NOMO-1 (cell line): ENCODE data around the gene ASB3.
"Not testable (repeated sequence)": the region's sequence is repeated elsewhere in the genome, so short reads cannot be mapped to it uniquely, and the experiment has no call there.

ENCODE experiments used
- DNase-seq, 2 experiments: peaks; one replicate each; lab custom pipeline; 2025; ENCODE audit not compliant: unreplicated experiment in 2 of 2; lab: John Stamatoyannopoulos, UW

ASB3 gene

DNA sequence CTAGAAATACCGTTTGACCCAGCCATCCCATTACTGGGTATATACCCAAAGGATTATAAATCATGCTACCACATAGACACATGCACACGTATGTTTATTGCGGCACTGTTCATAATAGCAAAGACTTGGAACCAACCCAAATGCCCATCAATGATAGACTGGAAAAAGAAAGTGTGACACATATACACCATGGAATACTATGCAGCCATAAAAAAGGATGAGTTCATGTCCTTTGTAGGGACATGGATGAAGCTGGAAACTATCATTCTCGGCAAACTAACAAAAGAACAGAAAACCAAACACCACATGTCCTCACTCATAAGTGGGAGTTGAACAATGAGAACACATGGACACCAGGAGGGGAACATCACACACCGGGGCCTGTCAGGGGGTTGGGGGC, 119.6 kb downstream of the ASB3 start:
- DNase-seq: not testable (repeated sequence)

DNA sequence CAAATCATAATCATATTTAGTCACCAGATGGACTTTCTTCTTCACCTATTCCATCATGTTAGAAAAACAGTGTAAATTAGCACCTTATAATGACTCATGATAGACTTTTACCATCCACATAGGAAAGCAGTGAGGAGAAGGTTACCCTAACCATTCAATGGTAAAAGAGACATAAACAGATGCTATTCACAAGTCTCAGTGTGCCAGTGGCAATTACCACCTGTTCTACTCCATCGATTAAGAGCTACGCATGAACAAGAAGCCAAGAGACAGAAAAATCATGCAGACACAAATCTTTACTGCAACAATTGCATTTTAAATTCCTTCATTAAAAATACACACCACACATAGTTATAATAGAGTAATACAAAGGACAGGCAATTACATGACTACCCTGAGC, 125.9 kb downstream of the ASB3 start:
- DNase-seq: no peak

DNA sequence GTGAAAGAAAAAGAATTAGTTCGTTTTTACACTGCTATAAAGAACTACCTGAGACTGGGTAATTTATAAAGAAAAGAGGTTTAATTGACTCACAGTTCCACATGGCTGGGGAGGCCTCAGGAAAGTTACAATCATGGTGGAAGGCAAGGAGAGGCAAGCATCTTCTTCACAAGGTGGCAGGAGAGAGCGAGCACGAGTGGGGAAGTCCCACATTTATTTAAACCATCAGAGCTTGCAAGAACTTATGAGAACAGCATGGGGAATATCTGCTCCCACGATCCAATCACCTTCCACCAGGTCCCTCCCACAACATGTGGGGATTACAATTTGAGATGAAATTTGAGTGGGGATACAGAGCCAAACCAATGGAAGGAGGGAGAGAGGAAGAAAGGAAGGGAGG, 128.3 kb downstream of the ASB3 start:
- DNase-seq: not testable (repeated sequence)

DNA sequence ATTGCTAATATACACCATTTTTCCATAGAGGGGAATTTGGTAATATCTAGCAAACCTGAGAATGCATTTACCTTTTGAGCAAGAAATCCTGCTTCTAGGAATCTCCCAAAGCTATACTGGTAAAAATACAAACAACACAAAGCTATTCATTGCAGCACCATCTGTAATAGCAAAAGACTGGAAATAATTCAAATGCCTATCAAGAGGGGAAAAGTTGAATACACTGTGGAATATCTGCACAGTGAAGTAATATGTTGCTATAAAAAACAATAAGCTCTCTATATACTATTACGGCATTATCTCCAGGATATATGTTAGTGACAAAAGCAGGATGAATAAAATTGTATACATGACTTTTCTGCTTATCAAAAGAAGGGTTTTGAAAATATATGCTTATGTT, 131.5 kb downstream of the ASB3 start:
- no peak for DNase-seq

DNA sequence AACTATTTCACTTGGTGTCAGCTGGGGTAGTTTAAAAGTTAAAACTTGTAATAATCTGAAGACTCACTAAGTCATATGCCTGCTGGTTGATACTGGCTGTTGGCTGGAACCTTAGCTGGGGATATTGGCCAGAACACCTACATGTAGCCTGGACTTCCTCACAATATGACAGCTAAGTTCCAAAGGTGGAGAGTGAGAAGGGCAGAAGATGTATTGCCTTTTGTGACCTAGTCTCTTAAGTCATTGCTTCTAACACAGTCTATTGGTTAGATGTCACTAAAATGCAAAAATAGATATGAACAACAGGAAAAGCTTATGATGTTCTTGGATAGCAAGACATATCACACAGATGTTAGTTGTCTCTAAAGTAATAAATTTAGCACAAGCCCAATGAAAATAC, 132.4 kb downstream of the ASB3 start:
- no peak for DNase-seq

DNA sequence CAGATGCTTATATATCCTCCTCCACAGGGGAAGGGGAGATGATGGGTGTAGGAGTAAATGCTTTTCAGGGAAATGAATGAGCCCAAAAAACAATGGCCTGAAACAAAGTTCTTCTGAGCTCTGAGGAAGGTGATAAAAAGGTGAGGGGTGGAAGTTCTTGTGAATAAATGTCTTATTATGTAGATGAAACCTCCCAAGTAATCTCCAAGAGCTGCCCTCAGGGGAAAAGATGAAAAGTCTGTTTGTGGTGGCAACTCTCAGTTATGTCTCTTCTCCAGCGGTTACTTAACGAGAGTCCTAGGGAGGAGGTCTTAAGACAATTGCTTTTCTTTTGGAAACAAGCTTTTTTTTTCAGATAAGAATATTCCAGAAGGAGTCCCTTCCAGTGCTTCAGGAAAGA, 134.6 kb downstream of the ASB3 start:
- DNase-seq: no peak

DNA sequence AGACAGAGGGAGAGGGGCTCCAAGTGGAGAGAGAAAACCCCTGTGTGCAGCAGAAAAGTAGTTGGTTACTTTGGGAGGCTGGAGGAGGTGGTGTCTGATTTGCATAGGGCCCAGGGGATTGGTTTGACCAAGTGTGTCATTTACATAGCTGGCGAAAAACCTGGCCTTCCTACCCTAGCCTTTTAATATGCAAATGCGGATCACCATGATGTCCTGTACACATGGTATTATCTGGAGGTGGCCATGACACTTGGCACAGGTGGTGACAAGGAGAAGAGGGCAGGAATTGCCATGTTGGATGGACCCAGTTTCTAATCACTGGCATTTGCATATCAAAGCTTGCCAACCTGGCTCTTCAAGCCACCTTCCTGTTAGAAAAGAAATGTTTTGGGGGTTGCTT, 140.0 kb downstream of the ASB3 start:
- DNase-seq: no peak

DNA sequence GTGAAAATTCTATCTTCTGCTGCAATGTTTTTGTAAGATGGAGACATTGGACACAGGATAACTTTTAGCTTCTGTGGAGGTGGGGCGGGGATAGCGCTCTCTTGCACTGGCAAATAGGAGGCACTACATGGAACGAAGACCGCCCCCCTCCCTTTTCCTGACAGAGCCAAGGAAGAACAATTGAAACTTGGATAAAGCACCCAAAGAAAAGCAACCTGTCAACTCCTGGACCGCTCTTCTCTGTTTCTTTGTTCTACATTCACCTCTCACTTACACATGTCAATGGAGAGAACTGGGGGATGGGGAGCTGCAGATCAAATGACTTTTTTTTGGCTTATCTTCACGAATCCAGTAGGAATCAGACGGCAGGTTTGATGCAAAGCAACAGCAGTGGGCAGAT, 145.5 kb downstream of the ASB3 start:
- DNase-seq: no peak

DNA sequence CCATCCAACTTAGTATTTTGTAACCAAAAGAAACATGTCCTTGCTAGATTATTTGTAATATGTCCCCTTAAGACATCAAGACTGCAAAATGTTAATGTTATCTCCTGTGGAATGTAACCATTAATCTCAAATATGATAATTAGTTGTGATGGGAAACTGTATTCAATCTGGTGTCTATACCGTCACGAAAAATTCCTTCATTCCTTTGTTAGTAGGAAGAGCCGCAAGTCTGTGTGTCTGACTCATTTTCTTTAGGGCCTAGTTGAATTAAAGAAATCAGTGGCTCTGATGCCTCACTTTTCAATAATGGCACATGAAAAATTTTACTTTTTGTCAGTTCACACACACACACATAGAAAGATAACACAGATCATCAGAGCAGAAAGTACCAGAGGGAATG, 146.3 kb downstream of the ASB3 start:
- no peak for DNase-seq

DNA sequence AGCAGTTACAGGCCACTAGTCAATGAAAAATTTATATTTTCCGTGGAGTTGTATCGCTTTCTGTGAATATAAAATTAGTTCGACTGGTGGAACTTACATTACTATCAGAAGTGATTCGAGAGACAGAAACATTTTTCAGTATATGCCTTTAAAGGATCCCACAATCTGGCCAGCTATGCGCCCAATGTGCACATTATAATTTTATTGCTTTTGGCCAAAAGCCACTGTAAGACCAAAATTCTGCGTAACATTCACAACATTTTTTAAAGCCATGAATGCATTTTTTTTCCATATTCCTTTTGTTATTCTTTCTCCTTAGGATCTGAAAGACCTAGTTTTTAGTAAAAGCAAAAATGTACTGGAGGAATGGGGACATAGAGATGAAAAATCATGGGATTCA, 150.2 kb downstream of the ASB3 start:
- no peak for DNase-seq

DNA sequence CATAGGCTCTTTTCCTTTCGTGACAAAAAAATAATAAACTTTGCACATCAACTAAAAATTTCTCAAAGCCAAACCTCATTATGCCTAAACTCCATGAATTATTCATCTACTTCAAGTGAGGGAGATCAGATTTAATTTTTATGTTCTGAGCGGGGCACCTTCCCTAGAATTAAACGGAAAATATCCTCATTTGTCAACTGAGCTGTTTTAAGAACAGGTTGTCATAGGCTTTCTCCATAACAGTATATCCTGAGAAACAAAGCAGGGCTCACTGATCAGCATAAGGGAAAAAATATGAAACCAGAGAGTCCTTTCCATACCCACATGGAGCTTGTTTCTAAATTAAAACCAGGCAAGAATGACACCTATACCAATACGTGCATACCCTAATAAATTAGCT, 150.6 kb downstream of the ASB3 start:
- DNase-seq: no peak

DNA sequence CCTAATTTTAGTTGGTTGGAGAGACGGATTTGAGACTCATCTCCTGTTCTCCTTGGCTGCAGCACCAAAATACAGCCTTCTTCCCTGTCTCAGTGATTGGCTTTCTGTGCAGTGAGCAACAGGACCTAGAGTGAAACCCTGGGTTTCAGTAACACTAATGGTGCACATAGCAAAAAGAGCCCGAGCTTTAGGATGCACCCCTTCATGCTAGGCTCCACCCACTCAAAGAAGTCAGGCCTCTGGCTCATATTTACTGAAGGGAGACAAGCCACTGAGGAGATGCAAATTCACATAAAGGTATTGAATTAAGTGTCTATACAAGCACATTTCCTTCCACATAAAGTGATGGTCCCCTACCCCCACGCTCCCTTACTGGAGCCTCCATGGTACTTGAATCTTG, 151.1 kb downstream of the ASB3 start:
- DNase-seq: no peak

DNA sequence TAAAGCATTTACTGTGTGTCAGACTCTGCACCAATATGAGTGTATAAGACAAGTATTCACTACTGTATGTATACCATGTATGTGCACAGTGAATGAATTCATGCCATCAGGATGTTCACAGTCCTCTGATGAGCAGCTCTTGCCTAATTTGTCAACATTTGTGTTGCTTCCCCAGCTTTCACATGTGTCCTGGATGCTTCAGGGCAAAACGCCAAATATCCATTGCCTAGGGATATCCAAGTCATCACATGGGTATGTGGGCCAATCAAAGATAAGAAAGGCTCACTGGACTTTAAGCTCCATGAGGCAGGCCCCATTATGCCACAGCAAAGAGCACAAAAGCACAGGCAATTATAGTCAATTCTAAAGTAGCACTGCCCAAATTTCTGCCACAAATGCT, 153.3 kb downstream of the ASB3 start:
- DNase-seq: no peak

DNA sequence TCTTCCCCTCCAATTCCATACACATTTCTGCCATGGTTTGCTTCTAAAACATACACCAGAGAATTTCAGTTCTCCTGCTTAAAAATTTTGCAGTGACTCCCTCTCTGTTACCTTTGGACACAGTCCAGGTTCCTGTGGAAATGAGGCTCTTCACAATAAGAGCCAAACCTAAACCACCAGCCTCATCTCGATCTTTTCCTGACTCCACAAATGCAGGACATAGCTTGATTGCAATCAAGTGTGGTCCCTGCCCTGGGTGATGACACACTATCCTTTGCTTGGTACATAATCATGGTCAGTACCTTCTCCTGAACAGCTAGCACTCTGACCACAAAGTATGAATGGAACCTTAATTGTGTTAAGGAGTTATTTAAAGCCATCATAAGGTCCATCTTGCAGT, 154.0 kb downstream of the ASB3 start:
- no peak for DNase-seq

DNA sequence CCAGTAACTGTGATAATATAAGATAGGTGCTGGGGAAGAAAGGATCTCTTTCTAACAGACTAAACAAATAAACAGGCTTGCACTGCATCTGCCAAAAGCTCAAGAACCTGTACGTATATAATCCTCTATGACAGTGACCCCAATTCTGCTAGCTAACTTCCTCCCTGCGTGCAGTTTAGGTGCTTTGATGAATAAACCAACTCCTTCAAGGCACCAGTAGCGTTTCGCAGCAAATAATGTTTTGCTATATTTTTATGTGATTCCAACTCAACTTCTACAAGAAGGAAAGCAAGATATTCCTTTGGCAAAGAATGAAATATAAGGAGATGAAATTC, 154.7 kb downstream of the ASB3 start:
- DNase-seq: no peak

DNA sequence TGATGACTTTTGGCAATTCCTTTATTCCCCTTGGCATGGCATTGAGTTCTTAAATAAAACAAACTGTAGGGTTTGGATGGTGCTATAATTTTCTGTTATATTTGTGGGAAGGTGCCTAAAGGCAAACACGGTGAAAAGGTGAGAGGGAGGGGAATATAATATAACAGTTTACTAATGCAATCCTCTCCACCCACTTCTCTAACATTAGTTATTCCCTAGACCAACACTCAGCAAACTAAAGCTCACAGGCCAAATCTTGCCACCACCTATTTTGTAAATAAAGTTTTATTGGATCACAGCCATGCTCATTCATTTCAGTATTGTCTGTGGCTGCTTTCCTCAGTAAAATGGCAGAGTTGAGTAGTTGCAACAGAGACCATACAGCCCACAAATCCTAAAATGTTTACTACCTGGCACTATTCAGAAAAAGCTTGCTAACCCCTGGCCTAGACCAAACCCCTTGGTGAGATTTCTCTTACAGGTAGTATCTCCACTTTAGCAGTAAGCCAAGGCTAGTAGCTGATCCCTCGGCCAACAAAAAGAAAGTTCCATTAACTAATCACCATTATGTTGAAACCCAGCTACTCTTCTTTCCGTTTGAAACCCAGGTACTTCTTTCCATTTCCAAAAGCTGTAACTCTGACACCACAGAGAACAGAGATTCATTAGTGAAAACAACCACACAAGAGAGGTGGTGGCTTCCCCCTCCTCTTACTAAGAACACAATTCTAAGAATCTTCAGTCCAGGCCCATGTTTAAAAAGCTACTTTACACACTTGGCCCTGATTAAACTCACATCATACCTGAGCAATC, 155.2 kb downstream of the ASB3 start:
- no peak for DNase-seq

DNA sequence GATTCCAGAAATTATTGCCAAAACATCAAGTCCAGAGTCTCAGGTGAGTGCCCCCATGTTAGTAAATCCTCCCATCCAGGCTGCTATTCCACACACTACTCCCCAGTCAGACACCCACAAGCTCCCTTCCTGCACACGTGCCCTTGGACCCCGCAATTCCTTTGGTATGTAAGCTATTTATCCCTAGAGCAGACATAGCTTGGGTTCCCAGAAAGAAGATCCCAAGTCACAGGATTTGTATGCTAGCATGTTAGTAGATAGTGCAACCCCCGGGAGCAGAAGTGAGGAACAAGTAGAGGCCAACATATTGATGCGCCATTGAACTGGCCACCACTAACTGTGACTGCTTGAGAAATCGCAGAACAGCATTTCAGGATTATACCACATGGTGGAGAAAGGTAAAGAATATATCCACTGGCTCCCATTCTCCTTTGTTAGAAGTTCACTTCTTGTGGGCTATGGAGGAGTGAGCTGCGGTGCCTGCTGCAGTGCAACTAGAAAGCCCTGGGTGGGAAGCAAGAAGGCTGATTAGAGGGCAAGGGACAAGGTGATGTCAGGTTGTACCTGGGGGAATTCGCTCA, 156.6 kb downstream of the ASB3 start:
- DNase-seq: no peak

DNA sequence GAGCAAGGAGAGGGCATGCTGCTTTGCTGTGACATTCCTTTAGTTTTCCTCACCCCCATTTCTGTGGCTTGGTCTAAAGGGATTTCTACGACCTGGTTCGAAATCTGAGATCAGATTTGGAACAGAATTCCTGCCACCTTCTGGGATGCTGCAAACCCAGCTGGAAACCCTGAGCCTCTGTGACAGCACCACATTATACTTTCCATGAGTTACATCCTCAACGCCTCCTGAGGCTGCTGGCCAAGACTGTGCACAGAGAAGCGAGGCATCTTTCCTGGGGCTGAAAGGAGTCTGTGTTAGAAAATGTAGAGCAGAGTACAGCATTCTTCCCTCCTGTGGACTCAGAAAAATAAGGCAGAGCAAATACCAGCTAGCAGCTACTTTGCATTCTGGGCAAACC, 157.3 kb downstream of the ASB3 start:
- DNase-seq: no peak

DNA sequence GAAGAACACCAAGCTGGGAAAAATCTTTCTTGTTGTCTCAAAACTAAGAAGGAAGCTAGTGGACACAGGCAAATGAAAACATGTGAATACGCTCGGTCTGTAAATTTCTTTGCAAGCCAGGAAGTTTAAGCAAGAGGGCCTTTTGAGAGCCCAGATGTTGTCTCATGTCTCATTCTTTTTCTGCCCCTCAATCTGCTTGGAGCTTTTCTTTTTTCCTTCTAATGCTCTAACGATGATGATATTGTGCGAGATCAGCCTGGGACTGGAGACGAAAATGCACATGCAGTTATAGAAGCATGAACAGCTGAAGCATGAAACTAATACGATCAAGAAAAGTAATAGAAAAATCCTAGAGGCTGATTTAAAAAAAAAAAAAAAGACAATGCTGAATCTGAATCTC, 157.8 kb downstream of the ASB3 start:
- no peak for DNase-seq

DNA sequence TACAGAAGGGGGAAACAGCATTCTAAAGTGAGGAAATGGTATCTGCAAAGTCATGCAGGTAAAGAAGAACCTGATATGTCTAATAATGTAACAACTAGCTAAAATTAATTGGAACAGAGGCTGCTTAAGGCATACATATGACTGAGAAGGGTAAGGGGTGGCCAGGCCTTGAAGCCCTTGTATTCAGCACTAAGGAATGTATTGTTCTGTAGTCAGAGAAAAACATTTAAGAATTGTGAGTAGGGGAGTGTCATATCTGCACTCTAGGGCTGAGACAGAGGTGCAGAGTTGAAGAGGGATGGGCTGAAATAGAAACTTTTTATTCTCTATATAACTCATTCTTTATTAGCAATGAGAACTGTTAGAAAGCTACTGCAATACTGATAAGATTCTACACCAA, 164.6 kb downstream of the ASB3 start:
- no peak for DNase-seq

DNA sequence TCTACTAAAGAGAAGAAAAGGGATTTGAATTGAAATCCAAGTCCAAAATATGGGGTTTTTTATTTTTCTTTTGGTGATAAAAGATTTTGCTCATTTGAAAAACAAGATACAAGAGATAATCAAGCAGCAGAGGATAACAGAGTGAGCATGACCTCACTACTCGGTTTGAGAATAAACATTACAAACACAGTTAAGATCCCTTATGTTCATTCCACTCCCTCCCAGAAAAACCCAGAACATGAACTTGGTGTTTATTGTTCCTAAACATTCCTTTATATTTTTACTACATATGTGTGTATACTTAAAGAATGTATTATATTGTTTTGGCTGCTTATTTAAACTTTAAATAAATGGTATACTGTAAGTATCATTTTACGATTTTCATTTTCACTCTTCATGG, 165.8 kb downstream of the ASB3 start:
- DNase-seq: no peak
